PC-9 (cell line): Measurements from ENCODE around the gene PNMA8B. TPM values are rescaled to one million over a fixed set of nuclear protein-coding genes. Genes with fewer than 3 reads are reported as not detected.

Experiments
- BruUV-seq: library from RNA; stranded (reverse); fragments of 400-500 nt; replicated peaks from 2 replicates; lab custom pipeline; 2021; lab: Mats Ljungman, UMichigan
- CTCF ChIA-PET: fragments of 300-600 bp; sonication (Branson Sonifier 250); formaldehyde crosslinking; loops from one replicate; lab custom pipeline; 2022; ENCODE audit warnings: antibody characterized with exemption; lab: Charles Lee
- POLR2A ChIA-PET: fragments of 300-600 bp; sonication (Branson Sonifier 250); formaldehyde crosslinking; loops from one replicate; lab custom pipeline; 2022; ENCODE audit warnings: antibody characterized with exemption; ENCODE audit not compliant: unreplicated experiment; lab: Charles Lee
- DNase-seq, 2 experiments: peaks; one replicate each; pipeline versions ENCODE4 v3.0.0 to v3.0.0-alpha.2; 2015 to 2022; ENCODE audit warnings: mixed read lengths in 1 of 2
- H2AFZ ChIP-seq: fragments of 200-600 bp; sonication (generic); 2 replicates; pipeline ENCODE4 v1.8.1; 2017; ENCODE audit warnings: antibody characterized with exemption
- H3F3A ChIP-seq: fragments of 200-600 bp; sonication (generic); 2 replicates; pipeline ENCODE4 v1.8.1; 2017; ENCODE audit warnings: antibody characterized with exemption, mild to moderate bottlenecking, low read depth; ENCODE audit not compliant: insufficient read depth
- H3K27ac ChIP-seq: fragments of 200-600 bp; sonication (generic); 2 replicates; pipeline ENCODE4 v1.6.1; 2016; ENCODE audit warnings: mixed run types
- H3K27me3 ChIP-seq: fragments of 200-600 bp; sonication (generic); 2 replicates; pipeline ENCODE4 v1.6.1; 2016; ENCODE audit warnings: low read depth, mixed run types; ENCODE audit not compliant: insufficient read depth
- H3K36me3 ChIP-seq: fragments of 200-600 bp; sonication (generic); 2 replicates; pipeline ENCODE4 v1.6.1; 2016; ENCODE audit warnings: low read depth, mixed run types
- H3K4me1 ChIP-seq: fragments of 200-600 bp; sonication (generic); replicated peaks from 2 replicates; pipeline ENCODE4 v1.6.1; 2016; ENCODE audit warnings: mixed run types; ENCODE audit not compliant: insufficient read depth
- H3K4me2 ChIP-seq: fragments of 200-600 bp; sonication (generic); 2 replicates; pipeline ENCODE4 v1.6.1; 2017; ENCODE audit warnings: mixed run types
- H3K4me3 ChIP-seq: fragments of 200-600 bp; sonication (generic); 2 replicates; pipeline ENCODE4 v1.6.1; 2016; ENCODE audit warnings: mixed run types
- H3K79me2 ChIP-seq: fragments of 200-600 bp; sonication (generic); 2 replicates; pipeline ENCODE4 v1.6.1; 2017; ENCODE audit warnings: low read depth, mixed run types
- H3K9me2 ChIP-seq: fragments of 200-600 bp; sonication (generic); 2 replicates; pipeline ENCODE4 v1.8.1; 2017; ENCODE audit warnings: mild to moderate bottlenecking; ENCODE audit not compliant: insufficient read depth
- H3K9me3 ChIP-seq: fragments of 200-600 bp; sonication (generic); 2 replicates; pipeline ENCODE4 v1.8.1; 2016; ENCODE audit warnings: low read depth; ENCODE audit not compliant: insufficient read depth
- H4K20me1 ChIP-seq: fragments of 200-600 bp; sonication (generic); 2 replicates; pipeline ENCODE4 v1.8.1; 2017; ENCODE audit not compliant: insufficient read depth
- CTCF ChIP-seq: fragments of 200-600 bp; sonication (generic); conservative IDR thresholded peaks from 2 replicates; pipeline ENCODE4 v1.6.1; 2017; ENCODE audit warnings: mixed run types, antibody characterized with exemption, mild to moderate bottlenecking, moderate library complexity
- EZH2 ChIP-seq: fragments of 200-600 bp; sonication (generic); IDR thresholded peaks from 2 replicates; pipeline ENCODE4 v1.8.0; 2017; ENCODE audit warnings: antibody characterized with exemption, low read depth
- intact Hi-C: fragments of 100-400 bp; cut with micrococcal nuclease; formaldehyde crosslinking; loops from one replicate; pipeline ENCODE4 v1.10.0; 2022; ENCODE audit not compliant: unreplicated experiment
- total RNA-seq: library from RNA; stranded (reverse); gene quantifications from 2 replicates; pipeline ENCODE4 v1.2.3, GENCODE V29; 2021

PNMA8B gene
- total RNA-seq, 1 experiment from 2014 or later, result not detected

- Histone ChIP-seq H3K27me3 (peaks cover 94% of the 10 kb centered on the region), H3K4me1 (0 out of 2 replicates have a peak, but pooled peaks cover 4% of the 10 kb centered on the region), H3K9me2 (no peaks in the 10 kb centered on the region), H2AFZ (no peak overlapping the region), H3F3A (peaks cover 6% of the 10 kb centered on the region; the same call in 1 of the 2 replicates), H4K20me1 (no peaks in the 10 kb centered on the region), H3K36me3 (no peaks in the 10 kb centered on the region), H3K9me3 (no peaks in the 10 kb centered on the region), H3K4me2 (peak overlapping the region; percentile 39), H3K4me3 (no peak overlapping the region), H3K79me2 (no peaks in the 10 kb centered on the region), H3K27ac (no peak overlapping the region)
- ChIA-PET POLR2A (no interaction called here), CTCF (interaction anchor here (0.6 kb wide), 1 partner anchor 357 kb away, joined by 3 read pairs; no protein-coding TSS in a partner anchor)
- intact Hi-C loops, result no loop called here
- no peak for TF ChIP-seq CTCF
- TF ChIP-seq EZH2, result no peak
- DNase-seq, result no peak
- no TSS peak for BruUV-seq
These were observed 29.0 kb downstream of the PNMA8B start for GRCh38 chr19:46466536-46467196.

DNA sequence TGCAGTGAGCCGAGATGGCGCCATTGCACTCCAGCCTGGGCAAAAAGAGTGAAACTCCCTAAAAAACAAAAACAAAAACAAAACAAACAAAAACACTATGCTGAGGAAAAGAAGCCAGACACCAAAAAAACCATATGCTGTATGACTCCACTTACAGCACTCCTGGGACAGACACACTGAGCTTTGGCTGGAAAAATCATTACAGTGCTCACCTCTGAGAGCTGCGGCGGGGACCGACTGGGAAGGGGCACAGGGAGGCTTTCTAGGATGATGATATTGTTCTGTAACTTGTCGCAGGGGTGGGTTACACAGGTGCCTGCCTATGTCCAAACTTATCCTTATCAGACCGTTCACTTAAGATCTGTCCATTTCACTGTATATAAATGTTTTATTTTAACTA lies 32.2 kb downstream of the PNMA8B start:
- ChIA-PET POLR2A (no interaction called here), CTCF (no interaction called here)
- peaks cover 6% of the 10 kb centered on the region; the same call in 1 of the 2 replicates for H3F3A ChIP-seq
- intact Hi-C loops, result no loop called here
- H3K4me2 ChIP-seq, result no peak overlapping the region
- H3K27ac ChIP-seq, result no peak overlapping the region
- peaks cover 92% of the 10 kb centered on the region for H3K27me3 ChIP-seq
- no peaks in the 10 kb centered on the region for H4K20me1 ChIP-seq
- H3K4me1 ChIP-seq, result 0 out of 2 replicates have a peak, but pooled peaks cover 4% of the 10 kb centered on the region
- no peaks in the 10 kb centered on the region for H3K79me2 ChIP-seq
- H3K36me3 ChIP-seq, result no peaks in the 10 kb centered on the region
- no TSS peak for BruUV-seq
- H3K9me2 ChIP-seq, result no peaks in the 10 kb centered on the region
- no peaks in the 10 kb centered on the region for H3K9me3 ChIP-seq
- no peak for TF ChIP-seq EZH2
- no peak for TF ChIP-seq CTCF
- no peak overlapping the region for H2AFZ ChIP-seq
- DNase-seq, result no peak
- no peak overlapping the region for H3K4me3 ChIP-seq

GRCh38 chr19:46461537-46461936 lies 34.1 kb downstream of the PNMA8B start:
- Histone ChIP-seq H3K4me2 (no peak overlapping the region), H3K79me2 (no peaks in the 10 kb centered on the region), H2AFZ (no peak overlapping the region), H3K27me3 (peaks cover 91% of the 10 kb centered on the region), H3K9me3 (no peaks in the 10 kb centered on the region), H3F3A (peaks cover 6% of the 10 kb centered on the region; the same call in 1 of the 2 replicates), H3K36me3 (no peaks in the 10 kb centered on the region), H3K9me2 (no peaks in the 10 kb centered on the region), H3K4me3 (no peak overlapping the region), H3K4me1 (0 out of 2 replicates have a peak, but pooled peaks cover 1% of the 10 kb centered on the region), H4K20me1 (no peaks in the 10 kb centered on the region), H3K27ac (no peak overlapping the region)
- ChIA-PET POLR2A (no interaction called here), CTCF (no interaction called here)
- no peak for DNase-seq
- intact Hi-C loops, result no loop called here
- no peak for TF ChIP-seq EZH2
- no peak for TF ChIP-seq CTCF
- no TSS peak for BruUV-seq
